HG02938 (cell line): ENCODE results near the gene PLXNC1.

ENCODE experiments used
- ATAC-seq: cut with Tn5 transposase; IDR thresholded peaks from one replicate; pipeline ENCODE4 v1.9.1; 2021; ENCODE audit warnings: mild to moderate bottlenecking, moderate library complexity; ENCODE audit not compliant: unreplicated experiment

PLXNC1 gene

DNA sequence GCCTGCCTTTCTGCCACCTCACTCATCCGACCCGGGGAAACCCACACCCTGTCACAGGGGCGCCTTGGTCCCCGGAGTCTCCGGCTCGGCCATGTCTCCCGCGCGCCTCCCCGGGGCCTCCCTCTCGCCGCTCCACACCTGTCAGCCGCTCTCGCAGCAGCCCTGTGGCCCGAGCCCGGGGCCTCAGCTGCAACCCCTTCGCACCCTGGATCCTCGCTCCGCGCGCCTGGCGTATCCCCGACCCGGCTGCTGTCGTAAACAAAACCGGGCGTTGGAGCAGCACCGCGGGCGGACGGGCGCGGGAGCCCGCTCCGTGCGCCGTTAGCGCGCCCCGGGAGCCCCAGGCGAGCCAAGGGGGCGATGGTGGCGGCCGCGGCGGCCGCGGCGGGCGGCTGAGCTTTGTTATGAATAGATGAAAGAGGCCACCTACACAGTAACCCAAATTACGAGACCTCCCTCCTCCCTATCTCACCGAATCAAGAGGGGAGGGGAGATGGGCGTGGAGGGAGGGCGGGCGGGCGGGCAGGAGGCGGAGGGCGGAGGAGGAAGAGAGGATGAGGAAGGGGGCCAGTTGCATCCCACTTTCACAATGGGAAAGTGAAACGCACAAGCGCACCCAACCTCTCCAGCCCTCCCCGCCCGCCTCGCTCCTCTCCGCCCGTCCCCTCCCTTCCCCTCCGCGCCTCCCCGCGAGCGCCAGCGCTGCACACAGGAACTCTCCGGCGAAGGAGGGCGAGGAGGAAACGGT, at the start of gene PLXNC1:
Gene PLXNC1 (plus strand): TSS at position 587 of the 748 bp plus-strand sequence. CDS start 395 bp downstream, outside the sequence.
- peak; percentile 29 for ATAC-seq

- ATAC-seq = no peak
Observed at GRCh38 chr12:94099191-94099590, 49.2 kb upstream of the PLXNC1 start.

- no peak for ATAC-seq
Observed at GRCh38 chr12:94099632-94100031, 48.7 kb upstream of the PLXNC1 start.

DNA sequence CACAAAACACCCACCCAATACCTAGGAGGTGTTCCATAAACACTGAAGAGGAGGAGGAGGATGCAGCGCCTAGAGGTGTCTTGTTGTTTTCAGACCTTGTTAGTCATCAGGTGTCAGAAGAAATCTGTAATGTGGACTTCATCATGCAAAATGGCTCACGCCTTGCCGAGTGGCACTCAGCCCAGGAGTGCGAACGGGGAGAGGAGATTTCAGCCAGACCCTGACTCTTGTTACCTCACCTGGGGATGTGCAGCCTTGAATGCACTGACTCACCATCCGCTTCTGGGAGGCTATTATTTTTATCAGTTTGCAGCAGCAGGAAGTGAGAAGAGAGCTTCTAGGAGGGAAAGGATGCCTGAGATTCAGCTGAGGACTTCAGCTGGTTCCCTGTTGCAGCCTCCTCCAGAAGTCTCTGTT, 48.2 kb upstream of the PLXNC1 start:
- ATAC-seq = no peak

- ATAC-seq = no peak
Observed at GRCh38 chr12:94100990-94101737, 47.2 kb upstream of the PLXNC1 start.

DNA sequence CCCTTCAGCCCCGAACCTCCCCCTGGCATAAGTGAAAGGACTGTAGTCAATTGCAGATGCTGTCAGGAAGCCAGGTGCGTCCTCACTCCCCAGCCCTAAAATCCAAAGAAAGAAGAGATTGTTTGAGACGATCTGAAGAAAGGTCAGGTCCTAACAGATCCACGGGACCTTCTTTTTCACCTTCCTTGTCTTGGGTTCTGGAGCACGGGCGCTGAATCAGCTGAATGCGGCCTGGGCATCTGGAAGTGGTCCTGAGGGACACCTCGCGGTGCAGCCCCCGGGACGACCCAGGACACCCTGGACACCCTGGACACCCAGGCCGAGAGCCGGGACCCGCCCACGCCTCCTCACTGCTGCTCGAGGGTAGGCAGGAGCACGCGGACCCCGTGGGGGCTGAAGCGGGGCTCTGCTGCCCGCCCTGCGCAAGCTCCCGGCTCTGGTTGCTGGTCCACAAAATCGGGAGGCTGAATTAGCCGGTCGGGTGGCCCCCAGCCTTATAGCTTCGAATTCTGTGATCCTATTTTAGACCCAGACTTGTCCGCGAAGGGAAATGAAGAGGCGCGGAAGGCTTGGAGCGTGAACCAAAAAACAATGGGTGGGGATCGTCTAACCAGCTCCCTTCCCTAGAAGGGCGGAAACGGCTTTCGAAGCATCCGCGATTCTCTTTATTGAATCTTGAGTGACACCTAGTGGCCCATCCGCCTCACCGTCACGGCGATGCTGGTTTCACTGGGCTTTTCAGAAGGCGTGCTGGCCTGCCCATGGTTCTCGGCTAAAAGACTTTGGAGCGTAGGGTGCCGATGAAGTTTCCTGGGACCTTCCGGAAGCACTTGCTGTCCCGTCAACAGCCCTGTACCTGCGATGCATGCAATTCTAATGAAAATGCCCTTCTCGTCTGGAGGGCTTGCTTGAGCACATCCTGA, 46.4 kb upstream of the PLXNC1 start:
- peak; percentile 82 for ATAC-seq

DNA sequence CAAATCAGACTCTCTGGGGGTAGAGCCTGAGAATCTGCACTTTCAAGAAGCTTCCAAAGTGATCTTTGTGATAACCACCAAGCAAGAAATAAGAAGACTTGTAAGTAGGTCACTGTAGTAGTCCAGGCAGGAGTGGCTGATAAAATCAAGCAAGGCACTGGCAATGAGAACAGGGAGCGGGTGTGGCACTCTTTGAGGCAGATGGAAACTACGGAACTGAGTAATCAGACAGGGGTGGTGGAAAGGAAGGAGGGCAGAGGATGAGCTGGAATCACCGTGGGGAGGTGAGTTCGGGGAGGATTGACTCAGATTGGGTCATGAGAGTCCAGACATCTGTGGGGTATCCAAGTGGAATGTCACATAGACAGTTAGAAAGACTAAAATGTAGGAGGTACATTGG, 44.4 kb upstream of the PLXNC1 start:
- ATAC-seq = no peak

GRCh38 chr12:94107910-94108309, 40.5 kb upstream of the PLXNC1 start:
- no peak for ATAC-seq

GRCh38 chr12:94109160-94109559, 39.2 kb upstream of the PLXNC1 start:
- peak; percentile 45 for ATAC-seq

DNA sequence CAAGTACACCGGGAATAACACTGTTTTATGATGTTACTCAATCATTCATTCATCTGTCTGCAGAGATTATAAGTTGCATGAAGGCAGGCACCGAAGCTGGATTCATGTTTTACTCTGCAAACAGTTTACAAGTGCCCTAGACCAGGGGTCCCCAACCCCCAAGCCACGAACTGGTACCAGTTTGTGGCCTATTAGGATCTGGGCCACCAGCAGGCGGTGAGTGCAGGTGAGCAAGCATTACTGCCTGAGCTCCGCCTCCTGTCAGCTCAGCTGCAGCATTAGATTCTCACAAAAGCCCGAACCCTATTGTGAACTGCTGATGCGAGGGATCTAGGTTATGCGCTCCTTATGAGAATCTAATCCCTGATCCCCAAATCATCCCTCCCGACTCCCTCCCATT, 38.1 kb upstream of the PLXNC1 start:
- no peak for ATAC-seq

- no peak for ATAC-seq
Observed at GRCh38 chr12:94111302-94111701, 37.1 kb upstream of the PLXNC1 start.

DNA sequence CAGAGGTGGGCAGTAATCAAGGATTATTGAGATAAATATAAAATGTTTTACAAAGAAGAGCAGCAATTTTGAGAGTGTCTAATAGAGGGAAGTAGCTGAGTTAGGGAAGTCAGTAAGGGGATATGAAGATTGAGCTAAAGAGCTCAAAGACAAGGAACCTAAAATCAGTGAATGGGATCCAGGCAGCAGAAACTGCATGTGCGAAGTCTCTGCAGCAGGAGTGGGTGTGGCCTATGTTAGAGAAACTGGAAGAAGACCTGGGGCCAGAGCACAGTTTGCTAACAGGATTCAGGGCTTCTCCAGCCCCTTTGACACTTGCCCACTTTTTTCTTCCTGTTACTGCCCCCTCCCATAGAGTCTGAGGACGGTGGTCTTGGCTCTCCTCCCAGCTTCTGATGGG, 36.3 kb upstream of the PLXNC1 start:
- no peak for ATAC-seq

DNA sequence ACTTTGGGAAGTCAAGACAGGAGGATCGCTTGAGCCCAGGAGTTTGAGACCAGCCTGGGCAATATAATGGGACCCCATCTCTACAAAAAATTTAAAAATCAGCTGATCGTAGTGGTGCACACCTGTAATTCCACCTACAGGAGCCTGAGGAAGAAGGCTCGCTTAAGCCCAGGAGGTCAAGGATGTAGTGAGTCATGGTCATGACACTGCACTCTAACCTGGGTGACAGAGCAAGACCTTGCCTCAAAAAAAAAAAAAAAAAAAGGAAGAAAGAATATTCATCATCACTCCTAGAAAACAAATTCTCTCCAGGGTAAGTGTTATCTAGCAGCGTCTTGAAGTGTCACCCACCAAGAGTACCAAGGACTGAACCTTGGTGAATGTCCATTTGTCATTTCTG, 34.2 kb upstream of the PLXNC1 start:
- no peak for ATAC-seq

DNA sequence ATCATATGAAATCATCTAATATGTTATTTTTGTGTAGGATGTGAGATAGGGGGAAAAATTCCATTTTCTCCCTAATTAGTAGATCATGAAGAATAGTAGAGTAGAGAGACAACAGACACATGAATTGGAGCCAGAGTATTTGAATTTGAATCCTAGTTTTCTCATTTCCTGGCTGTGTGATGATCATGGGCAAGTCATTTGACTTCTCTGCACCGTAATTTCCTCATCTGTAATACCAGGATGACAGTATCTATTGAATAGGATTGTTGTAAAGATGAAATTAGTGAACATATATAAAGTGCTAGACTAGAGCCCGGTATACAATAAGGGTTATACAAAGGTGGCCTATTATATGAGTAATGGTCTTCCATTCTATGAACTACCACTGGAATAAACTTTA, 32.2 kb upstream of the PLXNC1 start:
- ATAC-seq = no peak

GRCh38 chr12:94121886-94122285, 26.5 kb upstream of the PLXNC1 start:
- no peak for ATAC-seq

GRCh38 chr12:94122591-94122990, 25.8 kb upstream of the PLXNC1 start:
- no peak for ATAC-seq

DNA sequence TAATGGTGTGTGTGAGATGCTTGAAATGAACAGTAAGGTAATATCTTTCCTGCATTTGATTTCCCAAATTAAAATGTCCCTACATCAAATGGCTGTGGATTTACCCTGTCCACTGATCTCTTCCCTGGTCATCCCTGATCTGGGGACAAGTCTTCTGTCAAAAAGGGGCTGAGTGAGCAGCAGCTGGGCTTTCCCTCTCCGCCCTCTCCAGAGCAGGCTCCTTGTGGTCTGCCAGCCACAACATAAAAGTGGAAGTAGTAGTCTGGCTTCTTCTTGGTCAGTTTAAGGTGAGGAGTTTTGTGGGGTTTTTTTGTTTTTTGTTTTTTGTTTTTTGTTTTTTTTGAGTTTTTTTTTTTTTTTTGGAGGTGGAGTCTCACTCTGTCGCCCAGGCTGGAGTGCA, 25.2 kb upstream of the PLXNC1 start:
- no peak for ATAC-seq

- no peak for ATAC-seq
Observed at GRCh38 chr12:94126067-94126466, 22.3 kb upstream of the PLXNC1 start.

DNA sequence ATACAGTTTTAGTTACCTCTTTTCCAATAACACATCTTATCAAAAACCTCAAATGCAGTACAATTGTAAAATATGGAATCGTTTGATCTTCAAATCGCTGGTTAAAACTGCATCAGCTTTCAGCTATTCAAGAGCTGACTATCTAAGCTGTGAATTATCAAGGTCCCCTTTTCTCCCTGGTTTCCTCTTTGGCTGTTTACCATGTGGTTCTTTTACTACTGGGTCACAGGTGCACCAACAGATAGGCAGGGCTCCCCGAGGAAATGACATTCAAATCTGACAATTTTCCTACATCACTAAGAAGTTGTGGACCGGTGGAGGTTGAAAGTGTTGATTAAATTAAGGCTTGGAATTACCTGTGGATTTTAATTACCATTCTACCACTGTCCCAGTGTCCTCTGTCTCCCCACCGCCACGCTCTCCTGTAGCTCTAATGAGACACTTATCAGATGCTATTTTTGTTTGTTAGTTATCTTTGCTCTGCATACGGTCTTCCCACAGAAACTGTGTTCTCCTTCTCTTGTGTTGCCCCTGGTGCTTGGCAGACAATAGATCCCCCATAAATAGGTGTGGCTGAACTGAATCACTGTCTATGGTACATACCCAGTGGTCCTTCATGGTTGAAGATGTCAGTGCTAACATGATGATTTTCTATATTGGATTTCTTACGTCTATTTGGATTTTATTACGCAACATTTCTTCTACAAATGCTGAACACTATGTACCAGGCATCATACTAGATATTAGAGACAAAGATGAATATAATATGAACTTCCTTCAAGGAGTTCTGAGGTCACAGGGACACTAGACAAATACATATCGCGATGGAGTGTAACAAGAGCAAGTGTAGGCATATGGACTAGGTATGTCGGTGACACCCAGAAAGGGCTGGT, 20.9 kb upstream of the PLXNC1 start:
- no peak for ATAC-seq

GRCh38 chr12:94128280-94128679, 20.1 kb upstream of the PLXNC1 start:
- ATAC-seq = no peak
